H7 (cell line): Measurements from ENCODE around the gene NOL9. TPM values are rescaled to one million over a fixed set of nuclear protein-coding genes. Genes with fewer than 3 reads are reported as not detected.

ENCODE experiments used
- DNase-seq: peaks from one replicate; pipeline ENCODE4 v3.0.0; 2012
- H3K27me3 ChIP-seq: 2 replicates; pipeline ENCODE4 v1.6.0; 2011; ENCODE audit warnings: mild to moderate bottlenecking, low read length; ENCODE audit not compliant: control insufficient read depth, insufficient read depth
- H3K36me3 ChIP-seq: replicated peaks from 2 replicates; pipeline ENCODE4 v1.5.1; 2011; ENCODE audit warnings: low read length; ENCODE audit not compliant: control insufficient read depth, insufficient read depth
- H3K4me3 ChIP-seq: 2 replicates; pipeline ENCODE4 v1.5.1; 2011; ENCODE audit warnings: low read depth, mild to moderate bottlenecking, control low read depth, low read length, moderate library complexity; ENCODE audit not compliant: insufficient read depth
- total RNA-seq: library from RNA; depleted of rRNA; stranded (reverse); fragments of >200 nt; shearing (Covaris generic); gene quantifications from 2 replicates; pipeline ENCODE4 v1.2.3, GENCODE V29; 2014

Gene NOL9
- total RNA-seq, 1 experiment from 2014 or later = 32.7 TPM

DNA sequence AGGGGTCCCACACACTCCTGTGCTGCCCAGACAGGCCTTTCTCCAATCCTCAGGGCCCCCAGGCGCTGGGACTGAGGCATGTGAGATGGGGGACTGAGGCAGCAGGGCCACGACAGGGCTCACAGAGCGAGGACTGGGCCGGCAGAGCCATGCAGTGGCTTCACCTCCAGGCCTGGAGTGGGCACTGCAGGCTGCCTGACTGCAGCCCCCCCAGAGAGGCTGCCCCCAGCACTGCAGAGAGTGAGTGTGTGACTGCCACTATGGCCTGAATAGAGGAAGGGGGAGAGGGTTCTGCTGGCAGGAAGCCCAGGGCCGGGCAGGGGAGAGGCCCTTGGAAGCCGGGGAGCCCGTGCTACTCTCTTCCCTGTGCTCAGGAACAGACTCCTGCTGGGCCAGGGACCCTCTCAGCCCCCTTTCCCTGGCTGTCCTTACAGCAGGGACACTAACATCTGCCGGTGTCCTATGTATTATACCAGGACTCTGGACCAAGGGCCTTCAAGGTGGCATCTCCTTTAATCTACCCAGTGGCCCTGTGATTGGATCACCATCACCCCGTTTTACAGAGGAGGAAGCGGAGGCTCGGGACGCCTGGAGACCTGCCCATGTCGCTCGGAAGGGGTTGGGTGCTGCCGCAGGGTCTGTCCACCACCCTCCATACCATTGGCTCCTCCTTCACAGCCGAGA lies 42.6 kb downstream of the NOL9 start:
- DNase-seq = peak; percentile 55
- H3K4me3 ChIP-seq = no peak overlapping the region
- no peaks in the 10 kb centered on the region for H3K36me3 ChIP-seq
- H3K27me3 ChIP-seq = no peaks in the 10 kb centered on the region

DNA sequence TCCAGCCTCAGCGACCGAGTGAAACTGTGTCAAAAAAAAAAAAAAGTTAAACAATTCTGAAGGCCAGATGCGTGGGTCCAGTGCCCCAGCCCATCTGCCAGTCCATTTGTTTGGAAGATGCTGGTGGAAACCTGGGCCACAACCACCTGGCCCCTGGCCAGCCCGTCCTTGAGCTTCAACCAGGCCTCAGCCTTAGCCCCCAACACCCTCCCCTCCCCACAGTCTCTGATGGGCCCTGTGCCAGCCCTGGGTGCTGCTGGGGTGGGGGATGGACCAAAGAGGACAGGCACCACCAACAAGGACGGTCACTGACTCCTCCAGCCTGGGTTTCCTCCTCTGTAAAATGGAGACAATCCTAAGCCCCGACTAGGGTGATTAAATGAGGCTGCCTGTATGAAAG lies 43.3 kb downstream of the NOL9 start:
- no peak overlapping the region for H3K4me3 ChIP-seq
- no peaks in the 10 kb centered on the region for H3K36me3 ChIP-seq
- H3K27me3 ChIP-seq = no peaks in the 10 kb centered on the region

DNA sequence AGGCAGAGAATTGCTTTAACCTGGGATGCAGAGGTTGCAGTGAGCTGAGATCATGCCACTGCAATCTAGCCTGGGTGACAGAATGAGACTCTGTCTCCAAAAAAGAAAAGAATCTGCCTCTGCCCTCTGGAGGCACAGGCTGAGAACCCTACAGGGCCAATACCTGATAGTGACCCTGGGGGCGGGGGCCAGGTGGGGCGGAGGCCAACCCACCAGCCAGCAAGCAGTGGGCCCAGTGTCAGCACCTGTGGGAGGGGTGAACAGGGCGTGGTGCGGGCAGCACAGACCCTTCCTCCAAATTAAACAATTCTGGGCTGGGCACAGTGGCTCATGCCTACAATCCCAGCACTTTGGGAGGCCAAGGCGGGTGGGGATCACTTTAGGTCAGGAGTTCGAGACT lies 43.8 kb downstream of the NOL9 start:
- no peaks in the 10 kb centered on the region for H3K27me3 ChIP-seq
- peak; percentile 49 for DNase-seq
- H3K36me3 ChIP-seq = no peaks in the 10 kb centered on the region
- H3K4me3 ChIP-seq = no peak overlapping the region

More for the DNA sequence above, 43.3 kb downstream of the NOL9 start:
- no peak for DNase-seq

DNA sequence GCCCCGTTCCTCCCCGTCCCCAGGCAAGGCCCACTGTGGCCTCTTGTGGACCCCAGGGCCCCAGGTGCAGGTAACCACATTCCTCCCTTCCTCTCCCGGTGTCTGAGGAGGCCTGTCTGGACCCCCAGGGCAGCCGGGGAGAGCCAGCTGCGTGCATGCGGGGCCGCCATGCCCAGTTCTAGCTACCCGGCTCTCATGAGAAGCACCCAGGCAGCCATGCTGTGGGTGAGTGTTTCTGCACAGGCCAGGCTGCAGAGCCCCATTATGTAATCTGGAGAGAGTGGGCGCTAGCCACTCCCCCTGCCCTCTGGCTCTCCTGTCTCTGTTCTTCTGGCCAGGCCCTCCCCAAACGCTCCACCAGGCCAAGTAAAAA lies 44.4 kb downstream of the NOL9 start:
- peak; percentile 59 for DNase-seq
- Histone ChIP-seq H3K36me3 (no peaks in the 10 kb centered on the region), H3K27me3 (no peaks in the 10 kb centered on the region), H3K4me3 (no peak overlapping the region)

DNA sequence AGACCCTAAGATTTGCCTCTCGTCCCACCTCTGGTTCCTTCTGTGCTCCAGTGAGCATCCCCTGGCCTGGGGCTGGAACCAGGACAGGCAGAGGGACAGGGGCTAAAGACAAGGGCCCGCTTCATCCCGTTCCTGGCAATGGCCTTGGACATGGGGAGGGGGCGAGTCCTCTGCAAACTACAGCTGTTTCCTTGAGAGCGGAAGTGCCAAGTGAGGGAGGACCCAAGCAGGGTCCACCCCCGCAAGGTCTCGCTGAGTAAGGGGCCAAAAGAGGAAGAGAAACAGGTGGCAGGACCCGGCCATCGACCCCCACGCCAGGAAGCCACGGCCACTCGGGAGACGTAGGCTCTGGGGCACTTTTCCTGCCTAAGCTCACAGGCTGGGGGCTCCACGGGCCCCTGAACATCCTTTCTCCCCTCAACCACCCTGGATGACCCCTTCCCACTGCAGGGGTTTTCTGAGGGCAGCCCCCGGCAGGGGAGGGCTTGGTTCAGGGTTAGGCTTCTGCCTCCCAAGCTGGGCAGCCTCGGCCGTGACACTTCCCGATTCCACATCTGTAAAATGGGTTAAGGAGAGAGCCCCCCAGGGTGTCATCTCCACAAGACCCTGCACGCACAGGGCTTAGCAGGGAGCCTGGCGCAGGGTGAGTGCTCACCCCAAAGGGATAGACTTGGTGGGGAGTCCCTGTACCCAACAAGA lies 44.9 kb downstream of the NOL9 start:
- H3K36me3 ChIP-seq = no peaks in the 10 kb centered on the region
- H3K27me3 ChIP-seq = no peaks in the 10 kb centered on the region
- DNase-seq = peak; percentile 53
- H3K4me3 ChIP-seq = no peak overlapping the region

DNA sequence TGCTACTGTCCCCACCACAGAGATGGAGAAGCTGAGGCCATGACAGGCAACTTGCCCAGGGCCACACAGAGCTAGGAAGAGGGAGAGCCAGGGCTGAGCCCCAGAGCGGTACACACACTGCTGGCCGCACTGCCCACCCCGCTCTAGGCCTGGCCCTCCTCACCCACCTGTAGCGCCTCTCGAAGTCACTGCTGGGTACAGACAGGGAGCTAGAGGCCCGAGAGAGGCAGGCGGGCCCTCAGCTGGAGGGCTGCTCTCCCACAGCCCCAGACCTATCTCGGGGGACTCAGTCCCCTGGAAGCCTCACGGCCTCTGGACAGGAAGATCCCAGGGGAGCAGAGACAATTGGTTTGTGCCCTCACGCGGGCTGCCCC lies 45.5 kb downstream of the NOL9 start:
- no peaks in the 10 kb centered on the region for H3K27me3 ChIP-seq
- no peak overlapping the region for H3K4me3 ChIP-seq
- H3K36me3 ChIP-seq = no peaks in the 10 kb centered on the region
- DNase-seq = peak; percentile 58

DNA sequence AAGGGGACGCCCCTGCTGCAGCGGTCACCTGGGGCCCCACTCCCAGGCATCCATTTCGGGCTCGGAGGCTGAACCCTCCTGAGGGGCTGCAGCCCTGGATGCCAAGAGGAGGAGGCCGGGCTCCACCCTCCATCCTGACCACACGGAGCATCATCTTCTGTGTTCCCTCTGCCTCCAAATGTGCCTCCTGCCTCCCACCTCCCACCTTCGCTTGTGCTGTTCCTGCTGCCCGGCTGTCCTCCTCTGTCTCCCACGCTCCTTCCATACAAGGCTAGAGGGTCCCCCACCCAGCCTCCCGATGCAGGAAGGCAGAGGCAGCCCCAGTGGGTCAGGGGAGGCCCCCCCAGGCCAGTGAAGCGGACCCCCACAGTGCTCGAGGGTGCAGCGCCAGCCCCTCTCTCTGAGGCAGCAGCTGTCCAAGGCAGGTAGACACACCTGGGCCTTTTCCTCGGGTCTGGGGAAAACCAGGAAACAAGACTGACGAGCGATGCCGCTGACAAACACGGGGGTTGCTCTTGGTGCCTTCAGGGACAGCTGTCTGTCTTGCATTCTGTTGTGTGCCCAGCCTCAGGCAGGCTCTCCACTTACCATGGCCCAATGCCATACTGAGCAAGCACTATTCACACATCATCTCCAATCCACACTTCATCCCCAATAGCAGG lies 46.0 kb downstream of the NOL9 start:
- H3K4me3 ChIP-seq = no peak overlapping the region
- DNase-seq = peak; percentile 42
- no peaks in the 10 kb centered on the region for H3K36me3 ChIP-seq
- no peaks in the 10 kb centered on the region for H3K27me3 ChIP-seq

DNA sequence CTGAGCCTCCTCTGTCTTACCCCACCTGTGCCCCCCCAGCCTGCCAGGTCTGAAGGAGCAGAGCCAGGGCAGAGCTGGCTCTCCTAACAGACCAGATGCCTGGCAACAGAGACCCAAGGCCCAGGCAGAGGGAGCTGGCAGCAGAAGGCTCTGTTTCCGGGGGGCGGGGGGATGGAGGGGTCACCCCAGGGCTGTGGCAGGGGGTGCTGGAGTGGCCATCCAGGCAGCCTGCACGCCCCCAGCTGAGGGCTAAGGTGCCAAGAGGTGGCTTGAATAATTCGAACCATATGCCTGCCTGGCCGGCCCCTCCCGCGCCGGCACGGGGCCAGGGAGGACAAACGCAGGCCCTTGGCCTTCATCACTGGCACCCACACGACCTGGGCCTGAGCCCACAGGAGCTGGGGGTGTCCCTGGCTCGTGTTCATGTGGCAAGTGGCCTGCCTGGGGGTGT lies 46.8 kb downstream of the NOL9 start:
- no peak overlapping the region for H3K4me3 ChIP-seq
- peak; percentile 55 for DNase-seq
- no peaks in the 10 kb centered on the region for H3K27me3 ChIP-seq
- no peaks in the 10 kb centered on the region for H3K36me3 ChIP-seq

DNA sequence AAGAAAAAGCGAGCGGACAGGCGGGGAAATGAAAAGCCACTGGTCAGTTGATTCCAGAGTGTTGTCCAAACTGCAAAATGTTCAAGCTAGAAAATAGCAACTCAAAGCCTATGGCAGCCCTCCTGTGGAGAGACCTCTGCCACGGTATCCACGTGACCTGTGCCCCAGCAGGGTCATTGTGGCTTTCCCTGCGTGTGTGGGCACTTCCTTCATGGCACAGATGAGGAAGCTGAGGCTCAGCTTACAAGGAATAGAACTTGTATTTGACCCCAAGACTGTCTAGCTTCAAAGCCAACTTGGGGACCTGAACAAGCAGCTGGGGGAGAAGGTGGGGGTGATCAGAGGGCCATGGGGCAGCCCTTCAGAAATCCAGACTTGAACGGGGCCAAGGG lies 47.3 kb downstream of the NOL9 start:
- Histone ChIP-seq H3K4me3 (no peak overlapping the region), H3K36me3 (no peaks in the 10 kb centered on the region), H3K27me3 (no peaks in the 10 kb centered on the region)
- no peak for DNase-seq

DNA sequence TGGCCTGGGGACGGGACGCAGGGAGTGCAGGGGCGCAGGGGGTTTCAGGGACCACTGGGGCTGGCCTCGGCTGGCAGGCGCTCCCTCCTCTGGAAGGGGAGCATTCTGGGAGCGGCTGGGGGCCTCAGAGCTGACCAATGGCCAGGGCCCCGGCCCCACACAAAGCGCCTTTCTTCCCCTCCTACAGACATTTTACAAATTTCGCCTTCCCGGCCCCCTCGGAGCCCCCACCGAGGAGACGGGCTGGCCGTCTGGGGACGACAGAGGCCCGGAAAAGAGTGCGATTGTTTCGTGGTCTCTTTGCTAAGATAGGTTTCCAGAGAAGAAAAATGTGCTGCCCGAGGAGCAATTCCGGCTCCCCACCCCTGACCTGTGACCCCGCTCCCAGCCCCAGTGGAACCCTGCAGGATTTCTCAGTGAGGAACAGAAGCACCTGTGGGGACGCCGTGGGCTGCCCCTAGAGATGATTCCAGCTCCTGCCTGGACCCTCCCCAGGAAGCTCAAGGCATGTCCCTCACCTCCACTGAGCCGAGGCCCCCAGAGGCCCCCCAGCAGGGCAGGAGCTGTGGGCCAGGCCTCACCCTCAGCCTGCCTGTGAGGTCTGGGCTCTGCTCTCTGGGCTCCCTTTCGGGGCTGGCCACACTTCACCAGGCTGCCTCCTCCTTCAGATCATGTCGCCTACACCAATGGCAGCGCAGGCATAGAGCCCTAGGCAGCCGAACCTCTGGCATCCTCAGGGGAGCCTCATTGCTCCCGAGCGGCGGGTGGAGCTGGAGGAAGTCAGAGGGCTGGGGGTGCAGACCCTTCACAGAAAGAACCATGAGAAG lies 47.9 kb downstream of the NOL9 start:
- H3K27me3 ChIP-seq = no peaks in the 10 kb centered on the region
- no peaks in the 10 kb centered on the region for H3K36me3 ChIP-seq
- DNase-seq = peak; percentile 61
- H3K4me3 ChIP-seq = no peak overlapping the region

DNA sequence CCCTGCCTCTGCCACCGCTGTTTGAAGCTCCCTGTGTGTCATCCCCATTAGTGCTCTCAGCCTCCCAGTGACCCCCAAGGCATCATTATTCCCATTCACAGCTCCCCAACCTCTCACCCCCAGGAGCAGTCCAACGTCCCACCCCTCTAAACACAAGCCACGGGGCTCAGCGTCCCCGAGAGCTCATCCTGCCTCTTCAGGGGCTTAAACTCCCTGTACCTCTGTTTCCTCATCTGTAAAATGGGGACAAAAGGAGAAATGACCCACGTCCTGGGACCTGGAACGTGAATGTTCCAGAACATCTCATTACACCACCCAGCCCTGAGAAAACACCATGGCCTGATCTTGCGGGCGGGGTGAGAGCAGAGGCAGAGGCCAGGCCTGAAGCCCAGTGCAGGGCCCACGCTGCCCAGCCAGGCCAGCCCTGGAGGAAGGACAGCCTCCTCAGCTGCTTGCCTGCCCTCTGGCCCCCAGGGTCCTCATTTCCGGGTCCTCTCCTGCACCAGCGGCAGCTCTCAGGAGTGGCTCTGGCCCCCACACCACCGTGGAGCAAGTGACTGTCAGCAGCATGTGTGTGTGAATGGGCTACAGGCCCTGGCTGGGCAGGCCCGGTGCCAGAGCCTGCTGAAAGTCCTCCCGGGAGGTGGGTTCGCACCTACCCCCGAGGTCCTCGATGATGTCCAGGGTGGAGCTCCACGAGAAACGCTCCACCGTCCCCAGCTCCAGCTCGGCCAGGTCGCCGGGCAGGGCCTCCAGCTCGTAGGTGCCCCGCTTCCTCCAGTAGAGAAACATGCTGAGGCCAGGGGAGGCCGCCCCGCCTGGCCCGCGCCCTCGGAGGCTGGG lies 48.7 kb downstream of the NOL9 start:
- Histone ChIP-seq H3K4me3 (no peak overlapping the region), H3K27me3 (no peaks in the 10 kb centered on the region), H3K36me3 (no peaks in the 10 kb centered on the region)
- peak; percentile 67 for DNase-seq

DNA sequence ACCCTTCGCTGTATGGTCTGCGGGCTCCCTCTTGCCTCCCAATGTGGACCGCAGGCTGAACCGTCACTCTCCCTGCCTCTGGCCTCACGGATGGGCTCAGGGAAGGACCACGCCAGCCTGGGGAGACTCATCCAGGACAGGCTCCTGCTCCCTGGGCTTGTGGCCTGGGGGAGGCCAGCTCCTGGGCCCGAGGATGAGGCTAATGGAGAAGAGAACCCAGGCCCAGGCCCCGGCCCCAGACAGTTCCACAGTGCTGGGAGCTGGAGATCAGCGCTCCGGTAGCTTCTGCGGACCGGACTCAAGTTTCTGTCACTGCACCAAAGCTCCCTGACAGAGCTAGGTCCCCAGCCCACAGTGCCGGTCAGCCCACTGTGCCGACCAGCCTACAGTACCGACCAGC lies 49.4 kb downstream of the NOL9 start:
- DNase-seq = peak; percentile 55
- no peaks in the 10 kb centered on the region for H3K27me3 ChIP-seq
- no peak overlapping the region for H3K4me3 ChIP-seq
- H3K36me3 ChIP-seq = no peaks in the 10 kb centered on the region

DNA sequence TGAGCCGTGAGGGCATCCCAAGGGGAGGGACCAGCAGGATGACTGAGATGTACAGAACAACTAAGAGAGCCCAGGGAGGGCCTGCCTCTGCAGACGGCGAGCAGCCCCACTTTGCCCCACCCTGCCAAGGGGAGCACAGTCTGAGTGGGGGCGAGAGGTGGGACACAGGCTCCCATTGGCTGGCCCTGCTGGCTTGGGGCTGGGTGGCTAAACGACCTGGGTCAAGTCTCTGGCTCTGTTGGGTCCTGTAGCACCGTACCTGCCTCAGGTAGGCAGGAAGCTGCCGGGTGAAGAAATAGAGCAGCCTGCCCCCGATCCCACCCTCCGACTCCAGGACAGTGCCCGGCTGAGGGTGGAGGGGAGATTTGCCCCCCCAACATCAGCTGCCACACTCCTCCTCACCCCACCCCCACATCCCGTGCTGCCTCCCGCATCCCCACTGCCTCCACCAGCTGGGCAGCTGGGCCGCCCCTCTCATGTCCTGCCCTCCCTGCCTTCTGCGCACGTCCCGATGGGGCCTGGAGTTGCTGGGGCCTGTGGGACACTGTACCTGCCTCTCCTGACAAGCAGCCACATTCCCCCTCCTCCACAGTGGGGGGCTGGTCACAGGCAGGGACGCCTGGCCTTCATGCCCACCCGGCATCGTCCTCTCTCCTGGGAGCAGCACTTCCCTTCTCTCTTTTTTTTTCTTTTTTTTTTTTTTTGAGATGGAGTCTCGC lies 50.3 kb downstream of the NOL9 start:
- H3K27me3 ChIP-seq = peaks cover 1% of the 10 kb centered on the region; the same call in 1 of the 2 replicates
- DNase-seq = peak; percentile 64
- H3K4me3 ChIP-seq = no peak overlapping the region
- H3K36me3 ChIP-seq = no peaks in the 10 kb centered on the region
